ENCODE results near the gene HSPA12B.

DNA sequence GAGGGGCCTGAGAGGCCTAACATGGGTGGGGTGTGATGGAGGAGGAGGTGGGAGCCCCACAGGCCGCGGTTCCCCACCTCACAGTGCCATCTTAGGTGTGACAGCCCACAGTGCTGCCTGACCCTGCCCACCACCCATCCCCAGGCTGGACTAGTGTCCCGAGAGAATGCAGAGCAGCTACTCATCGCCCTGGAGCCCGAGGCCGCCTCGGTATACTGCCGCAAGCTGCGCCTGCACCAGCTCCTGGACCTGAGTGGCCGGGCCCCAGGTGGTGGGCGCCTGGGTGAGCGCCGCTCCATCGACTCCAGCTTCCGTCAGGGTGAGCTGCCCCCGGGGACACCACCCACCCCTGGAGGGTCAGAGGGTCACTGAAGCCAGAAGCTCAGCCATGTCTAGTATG is 15.6 kb downstream of the HSPA12B start:
- TF ChIP-seq, protein P1, sequence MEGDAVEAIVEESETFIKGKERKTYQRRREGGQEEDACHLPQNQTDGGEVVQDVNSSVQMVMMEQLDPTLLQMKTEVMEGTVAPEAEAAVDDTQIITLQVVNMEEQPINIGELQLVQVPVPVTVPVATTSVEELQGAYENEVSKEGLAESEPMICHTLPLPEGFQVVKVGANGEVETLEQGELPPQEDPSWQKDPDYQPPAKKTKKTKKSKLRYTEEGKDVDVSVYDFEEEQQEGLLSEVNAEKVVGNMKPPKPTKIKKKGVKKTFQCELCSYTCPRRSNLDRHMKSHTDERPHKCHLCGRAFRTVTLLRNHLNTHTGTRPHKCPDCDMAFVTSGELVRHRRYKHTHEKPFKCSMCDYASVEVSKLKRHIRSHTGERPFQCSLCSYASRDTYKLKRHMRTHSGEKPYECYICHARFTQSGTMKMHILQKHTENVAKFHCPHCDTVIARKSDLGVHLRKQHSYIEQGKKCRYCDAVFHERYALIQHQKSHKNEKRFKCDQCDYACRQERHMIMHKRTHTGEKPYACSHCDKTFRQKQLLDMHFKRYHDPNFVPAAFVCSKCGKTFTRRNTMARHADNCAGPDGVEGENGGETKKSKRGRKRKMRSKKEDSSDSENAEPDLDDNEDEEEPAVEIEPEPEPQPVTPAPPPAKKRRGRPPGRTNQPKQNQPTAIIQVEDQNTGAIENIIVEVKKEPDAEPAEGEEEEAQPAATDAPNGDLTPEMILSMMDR (tag by site-specific recombination; IDR thresholded peaks at IDR 0.05), result no peak
- no peak for TF ChIP-seq ZNF768 (tag by site-specific recombination; IDR thresholded peaks at IDR 0.05)
- TF ChIP-seq ZNF175 (tag by site-specific recombination; IDR thresholded peaks at IDR 0.05), result no peak
- TF ChIP-seq ZNF138 (tag by site-specific recombination; IDR thresholded peaks at IDR 0.05; ENCODE audit: borderline replicate concordance), result no peak
